Upper lobe of left lung (tissue), 6 donors: Measurements from ENCODE around the gene MCF2. TPM values are rescaled to one million over a fixed set of nuclear protein-coding genes. Genes with fewer than 3 reads are reported as not detected.
"Not testable (repeated sequence)": the region's sequence is repeated elsewhere in the genome, so short reads cannot be mapped to it uniquely, and the experiment has no call there.

Experiments used
- ATAC-seq, 2 donors: fragments of 200-7000 bp; cut with Tn5 transposase; one replicate each; pipeline ENCODE4 v1.9.1; 2022; ENCODE audit warnings: mild to moderate bottlenecking in 2 of 2, moderate library complexity in 2 of 2; ENCODE audit not compliant: low FRiP score in 2 of 2
- DNase-seq, 2 donors: peaks; one replicate each; pipeline ENCODE4 v3.0.0-alpha.2; 2019 to 2020
- H3K27ac ChIP-seq, 4 donors: fragments of 200-600 bp; sonication (generic); one replicate each; pipeline ENCODE4 v1.5.1; 2016 to 2019
- H3K27me3 ChIP-seq, 4 donors: fragments of 200-600 bp; sonication (generic); one replicate each; pipeline ENCODE4 v1.5.1; 2017 to 2019
- H3K36me3 ChIP-seq, 4 donors: fragments of 200-600 bp; sonication (generic); one replicate each; pipeline ENCODE4 v1.5.1; 2016 to 2019
- H3K4me1 ChIP-seq, 4 donors: fragments of 200-600 bp; sonication (generic); one replicate each; pipeline ENCODE4 v1.5.1; 2018 to 2019
- H3K4me3 ChIP-seq, 4 donors: fragments of 200-600 bp; sonication (generic); one replicate each; pipeline ENCODE4 v1.5.1; 2017 to 2019; ENCODE audit warnings: mild to moderate bottlenecking in 2 of 4, moderate library complexity in 1 of 4
- H3K9me3 ChIP-seq, 4 donors: fragments of 200-600 bp; sonication (generic); one replicate each; pipeline ENCODE4 v1.5.1; 2018 to 2019
- CTCF ChIP-seq, 6 experiments: fragments of 450-650 bp in 4 of 6; fragments of 200-600 bp in 2 of 6; sonication (generic) in 2 of 6; IDR thresholded peaks; one replicate each; pipeline ENCODE4 v1.5.1; 2016 to 2019; ENCODE audit warnings: antibody characterized with exemption in 6 of 6
- EP300 ChIP-seq, 4 donors: sonication (generic); formaldehyde crosslinking; IDR thresholded peaks; one replicate each; pipeline ENCODE4 v1.5.1; 2017; ENCODE audit warnings: antibody characterized with exemption in 4 of 4, control low read depth in 2 of 4
- POLR2A ChIP-seq, 4 donors: fragments of 450-650 bp; IDR thresholded peaks; one replicate each; pipeline ENCODE4 v1.5.1; 2016 to 2017; ENCODE audit warnings: antibody characterized with exemption in 4 of 4, mild to moderate bottlenecking in 2 of 4
- POLR2AphosphoS5 ChIP-seq, 2 donors: sonication (generic); formaldehyde crosslinking; IDR thresholded peaks; one replicate each; pipeline ENCODE4 v1.5.1; 2017; ENCODE audit warnings: antibody characterized with exemption in 2 of 2
- WGBS, 2 donors: methylation state at CpG; one replicate each; pipeline ENCODE4 v1.1.5; 2017 to 2018; 5-methylcytosine and 5-hydroxymethylcytosine counted together
- total RNA-seq, 6 donors: library from RNA; depleted of rRNA in 4 of 6; stranded (reverse); fragments of >200 nt in 4 of 6; gene quantifications; one replicate each; pipeline versions ENCODE4 v1.1.0 to v1.2.1, GENCODE V29; 2016 to 2021
- donor health status: DM: no; HTN: no; CAD: no; lungs with moderate emphysema.
- donor health status: DM: no; HTN: yes; CAD: no; lungs with severe emphysema.

Gene MCF2
- total RNA-seq, 6 donors from 2014 or later, result 0.11 to 0.49 (median 0.20) TPM; not detected in 3

GRCh38 chrX:139691493-139691842 lies 16.5 kb downstream of the MCF2 start:
- no peak for ATAC-seq
- 2 to 33% methylated on average over 9 to 20 of the region's 23 CpGs for WGBS, 2 donors
- H3K4me3 ChIP-seq, result peak overlapping the region in 3 of 4 donors; percentile 18 to 41 (median 36)

GRCh38 chrX:139685175-139685574 lies 22.8 kb downstream of the MCF2 start:
- not testable (repeated sequence) for H3K36me3 ChIP-seq, H3K4me1 ChIP-seq, DNase-seq, H3K4me3 ChIP-seq, H3K27me3 ChIP-seq, ATAC-seq, H3K9me3 ChIP-seq, H3K27ac ChIP-seq
- whole genome bisulfite sequencing, 2 donors, result 86 to 96% methylated on average over 7 of the region's 7 CpGs

More at GRCh38 chrX:139691493-139691842, 16.5 kb downstream of the MCF2 start:
- Histone ChIP-seq H3K27me3 (peaks cover 0 to 15% (median 0%) of the 10 kb centered on the region in 4 donors), H3K4me1 (peaks cover 0 to 14% (median 6%) of the 10 kb centered on the region in 4 donors), H3K36me3 (no peaks in the 10 kb centered on the region), H3K9me3 (no peaks in the 10 kb centered on the region), H3K27ac (no peak overlapping the region)
- no peak for TF ChIP-seq EP300 (IDR thresholded peaks at IDR 0.05)
- no peak for TF ChIP-seq POLR2AphosphoS5 (IDR thresholded peaks at IDR 0.05)
- no peak for TF ChIP-seq CTCF (IDR thresholded peaks at IDR 0.05)
- no peak for TF ChIP-seq POLR2A (IDR thresholded peaks at IDR 0.05)
- DNase-seq, result peak in 1 of 2 donors; percentile 42

- no peaks in the 10 kb centered on the region for H3K36me3 ChIP-seq
- H3K27ac ChIP-seq, result no peak overlapping the region
- no peak for TF ChIP-seq CTCF (IDR thresholded peaks at IDR 0.05)
- TF ChIP-seq POLR2AphosphoS5 (IDR thresholded peaks at IDR 0.05), result no peak
- no peak for TF ChIP-seq EP300 (IDR thresholded peaks at IDR 0.05)
- 54 to 86% methylated on average over 3 of the region's 3 CpGs for WGBS, 2 donors
- no peak overlapping the region for H3K4me3 ChIP-seq
- H3K27me3 ChIP-seq, result no peaks in the 10 kb centered on the region
- peaks cover 0 to 4% (median 0%) of the 10 kb centered on the region in 4 donors for H3K9me3 ChIP-seq
- no peaks in the 10 kb centered on the region for H3K4me1 ChIP-seq
- no peak for ATAC-seq
- no peak for DNase-seq
Observed at GRCh38 chrX:139680356-139680755, 27.6 kb downstream of the MCF2 start.

- H3K27me3 ChIP-seq, result no peaks in the 10 kb centered on the region
- H3K4me1 ChIP-seq, result no peaks in the 10 kb centered on the region
- H3K4me3 ChIP-seq, result no peak overlapping the region
- no peak overlapping the region for H3K27ac ChIP-seq
- DNase-seq (no peak), ATAC-seq (no peak)
- H3K36me3 ChIP-seq, result no peaks in the 10 kb centered on the region
- WGBS, 2 donors, result 64 to 83% methylated on average over 3 of the region's 3 CpGs
- TF ChIP-seq CTCF (IDR thresholded peaks at IDR 0.05) (no peak), POLR2A (IDR thresholded peaks at IDR 0.05) (no peak)
- no peaks in the 10 kb centered on the region for H3K9me3 ChIP-seq
Observed at GRCh38 chrX:139647597-139647996, 60.4 kb downstream of the MCF2 start.

- H3K9me3 ChIP-seq, result no peaks in the 10 kb centered on the region
- H3K4me1 ChIP-seq, result no peaks in the 10 kb centered on the region
- H3K36me3 ChIP-seq, result no peaks in the 10 kb centered on the region
- 19 to 36% methylated on average over 10 of the region's 10 CpGs for WGBS, 2 donors
- DNase-seq (no peak), ATAC-seq (no peak)
- TF ChIP-seq EP300 (IDR thresholded peaks at IDR 0.05) (no peak), CTCF (IDR thresholded peaks at IDR 0.05) (no peak)
- H3K27me3 ChIP-seq, result no peaks in the 10 kb centered on the region
- no peak overlapping the region for H3K4me3 ChIP-seq
- H3K27ac ChIP-seq, result no peak overlapping the region
Observed at GRCh38 chrX:139642241-139642927, 65.6 kb downstream of the MCF2 start.
